ENCODE measurements around the gene GPHN.

- TF ChIP-seq CTCF (IDR thresholded peaks at IDR 0.05): no peak
- TF ChIP-seq POLR2AphosphoS5 (IDR thresholded peaks at IDR 0.05): no peak
- no peak for TF ChIP-seq POLR2A (IDR thresholded peaks at IDR 0.05)
Measured at GRCh38 chr14:66636240-66636639, 128.3 kb downstream of the GPHN start.

Measured in prostate gland (tissue), 2 donors.